ENCODE measurements around the gene VAC14.
A peak's percentile ranks its signal among the peaks of the same experiment; 100 is the strongest.
"Not testable (repeated sequence)": the region's sequence is repeated elsewhere in the genome, so short reads cannot be mapped to it uniquely, and the experiment has no call there.

Gene VAC14

DNA sequence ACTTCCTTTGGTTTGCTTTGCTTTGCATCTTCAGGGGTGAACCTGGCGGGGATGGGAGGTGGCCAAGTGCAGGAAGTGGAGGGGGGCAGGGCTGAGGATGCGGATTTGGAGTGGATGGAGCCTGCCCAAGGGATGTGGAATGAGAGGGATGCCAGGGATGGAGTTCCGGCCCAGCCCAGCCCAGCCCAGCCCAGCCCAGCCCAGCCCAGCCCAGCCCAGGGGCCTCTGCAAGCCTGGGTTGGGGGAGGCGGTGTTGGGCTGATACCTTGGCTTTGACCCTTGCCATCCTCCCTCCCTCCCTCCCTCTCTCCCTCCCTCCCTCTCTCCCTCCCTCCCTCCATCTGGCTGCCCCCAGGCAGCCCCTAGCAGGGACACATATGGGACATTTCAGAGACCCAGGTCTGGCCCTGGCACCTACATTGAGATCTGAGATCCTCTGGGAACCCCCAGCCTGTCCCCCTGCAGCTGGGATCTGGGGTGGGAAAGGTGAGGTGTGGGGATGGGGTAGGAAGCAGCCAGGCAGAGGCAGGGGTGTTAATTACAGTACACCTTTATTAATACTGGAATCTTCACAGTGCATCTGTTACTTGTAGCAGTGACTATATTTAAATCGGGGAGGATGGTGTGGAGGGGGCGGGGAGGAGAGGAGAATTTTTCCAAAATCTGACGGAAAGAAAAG is 140.1 kb downstream of the VAC14 start:
- DNase-seq (ENCODE audit: low spot score) = no peak

DNA sequence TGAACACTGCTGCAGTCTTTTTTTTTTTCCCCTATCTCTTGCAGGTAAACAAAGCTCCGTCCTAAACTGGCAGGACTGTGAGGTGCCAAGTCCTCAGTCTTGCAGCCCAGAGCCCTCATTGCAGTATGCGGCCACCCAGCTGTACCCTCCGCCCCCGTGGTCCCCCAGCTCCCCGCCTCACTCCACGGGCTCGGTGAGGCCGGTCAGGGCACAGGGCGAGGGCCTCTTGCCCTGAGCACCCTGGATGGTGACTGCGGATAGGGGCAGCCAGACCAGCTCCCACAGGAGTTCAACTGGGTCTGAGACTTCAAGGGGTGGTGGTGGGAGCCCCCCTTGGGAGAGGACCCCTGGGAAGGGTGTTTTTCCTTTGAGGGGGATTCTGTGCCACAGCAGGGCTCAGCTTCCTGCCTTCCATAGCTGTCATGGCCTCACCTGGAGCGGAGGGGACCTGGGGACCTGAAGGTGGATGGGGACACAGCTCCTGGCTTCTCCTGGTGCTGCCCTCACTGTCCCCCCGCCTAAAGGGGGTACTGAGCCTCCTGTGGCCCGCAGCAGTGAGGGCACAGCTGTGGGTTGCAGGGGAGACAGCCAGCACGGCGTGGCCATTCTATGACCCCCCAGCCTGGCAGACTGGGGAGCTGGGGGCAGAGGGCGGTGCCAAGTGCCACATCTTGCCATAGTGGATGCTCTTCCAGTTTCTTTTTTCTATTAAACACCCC is 140.8 kb downstream of the VAC14 start:
- no peak for DNase-seq (ENCODE audit: low spot score)

DNA sequence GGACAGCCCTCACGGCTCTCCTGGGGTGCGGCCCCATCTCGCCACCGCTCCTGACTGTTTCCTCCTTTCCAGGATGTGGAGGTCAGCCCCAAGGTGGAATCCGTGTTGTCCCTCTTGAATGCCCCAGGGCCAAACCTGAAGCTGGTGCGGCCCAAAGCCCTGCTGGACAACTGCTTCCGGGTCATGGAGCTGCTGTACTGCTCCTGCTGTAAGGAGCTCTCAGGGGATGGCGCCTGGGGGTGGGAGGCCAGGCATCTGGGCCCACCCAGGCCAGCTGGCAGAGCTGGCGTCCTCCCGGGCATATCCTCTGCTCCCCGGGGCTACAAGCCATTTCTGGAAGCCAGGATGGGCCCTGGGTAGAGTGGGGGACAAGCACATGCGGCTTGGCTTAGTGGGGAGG is 141.4 kb downstream of the VAC14 start:
- no peak for DNase-seq (ENCODE audit: low spot score)

DNA sequence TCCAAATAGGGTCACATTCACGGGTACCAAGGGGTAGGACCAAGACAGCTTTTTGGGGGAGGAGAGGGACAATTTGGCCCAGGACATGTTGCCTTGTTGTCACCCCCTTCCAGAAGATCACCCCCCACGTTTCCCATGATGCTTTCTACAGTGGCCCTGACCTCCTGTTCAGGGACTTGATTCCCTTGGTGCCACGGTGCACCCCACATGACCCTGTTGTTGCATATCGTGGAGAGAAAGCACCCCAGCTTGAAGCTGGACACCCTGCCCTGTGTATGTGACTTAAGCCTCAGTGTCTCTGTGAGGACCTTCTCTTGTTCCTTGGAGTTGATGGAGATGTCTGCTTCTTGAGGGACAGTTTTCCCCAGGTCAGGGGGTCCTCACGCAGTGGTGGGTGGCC is 142.0 kb downstream of the VAC14 start:
- DNase-seq (ENCODE audit: low spot score) = no peak

DNA sequence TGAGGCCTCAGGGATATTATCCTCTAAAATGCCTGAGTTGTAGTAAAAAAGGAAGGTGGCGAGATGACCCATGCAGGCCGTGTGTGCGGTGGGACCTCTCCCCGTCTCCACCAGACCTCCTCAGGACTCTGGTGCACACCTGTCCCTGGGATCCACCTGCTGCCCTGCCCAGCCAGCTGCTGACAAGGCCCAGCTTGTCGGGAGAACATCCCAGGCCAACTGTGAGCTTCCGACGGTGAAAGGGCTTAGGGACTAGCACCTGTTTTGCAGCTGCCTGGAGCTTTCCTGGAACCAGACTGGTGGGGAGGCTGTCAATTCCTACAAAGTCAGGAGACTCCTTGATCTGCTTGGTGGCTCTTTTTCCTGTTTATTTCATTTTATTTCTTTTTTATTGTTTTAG is 143.0 kb downstream of the VAC14 start:
- no peak for DNase-seq (ENCODE audit: low spot score)

DNA sequence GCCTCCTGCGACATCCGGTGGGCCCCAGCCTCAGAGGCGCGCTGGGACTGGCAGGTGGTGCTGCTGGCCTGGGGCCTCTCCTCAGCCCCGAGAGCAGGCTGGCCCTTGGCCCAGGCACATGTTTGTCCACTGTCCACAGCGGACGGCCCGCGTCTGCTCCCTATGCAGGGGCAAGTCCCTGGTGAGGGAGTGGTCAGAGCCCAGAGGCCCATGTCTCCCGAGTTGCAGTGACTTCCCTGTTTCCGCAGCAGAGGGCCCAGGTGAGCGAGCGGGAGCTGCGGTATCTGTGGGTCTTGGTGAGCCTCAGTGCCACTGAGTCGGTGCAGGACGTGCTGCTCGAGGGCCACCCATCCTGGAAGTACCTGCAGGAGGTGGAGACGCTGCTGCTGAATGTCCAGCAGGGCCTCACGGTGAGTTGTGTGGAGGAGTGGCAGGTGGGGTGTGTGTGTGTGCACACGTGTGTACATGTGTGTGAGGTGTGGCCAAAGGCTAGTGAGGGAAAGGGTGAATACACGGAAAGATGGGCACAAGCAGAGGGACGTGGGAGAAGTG is 144.2 kb downstream of the VAC14 start:
- no peak for DNase-seq (ENCODE audit: low spot score)

DNA sequence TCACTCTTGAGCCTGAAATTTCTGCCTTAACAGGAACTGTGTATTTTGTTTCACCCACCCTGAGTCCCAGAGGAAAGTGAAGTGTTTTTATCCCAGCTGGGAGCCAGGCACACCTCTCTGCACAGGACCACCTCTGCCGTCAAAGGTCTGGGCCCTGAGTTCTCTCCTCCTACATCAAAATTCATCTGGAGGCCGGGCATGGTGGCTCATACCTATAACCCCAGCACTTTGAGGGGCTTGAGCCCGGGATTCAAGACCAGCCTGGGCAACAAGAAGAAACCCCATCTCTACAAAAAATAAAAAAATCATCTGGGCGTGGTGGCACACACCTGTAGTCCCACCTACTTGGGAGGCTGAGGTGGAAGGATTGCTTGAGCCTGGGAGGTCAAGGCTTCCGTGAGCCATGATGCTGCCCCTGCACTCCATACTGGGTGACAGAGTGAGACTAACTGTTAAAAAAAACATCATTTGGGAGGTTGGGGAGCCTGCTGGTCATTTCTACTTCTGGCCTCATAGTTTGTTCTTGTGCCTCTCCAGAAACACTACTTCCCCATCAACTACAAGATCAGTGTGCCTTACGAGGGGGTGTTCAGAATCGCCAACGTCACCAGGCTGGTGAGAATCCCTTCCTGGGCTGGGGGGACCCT is 144.8 kb downstream of the VAC14 start:
- no peak for DNase-seq (ENCODE audit: low spot score)

DNA sequence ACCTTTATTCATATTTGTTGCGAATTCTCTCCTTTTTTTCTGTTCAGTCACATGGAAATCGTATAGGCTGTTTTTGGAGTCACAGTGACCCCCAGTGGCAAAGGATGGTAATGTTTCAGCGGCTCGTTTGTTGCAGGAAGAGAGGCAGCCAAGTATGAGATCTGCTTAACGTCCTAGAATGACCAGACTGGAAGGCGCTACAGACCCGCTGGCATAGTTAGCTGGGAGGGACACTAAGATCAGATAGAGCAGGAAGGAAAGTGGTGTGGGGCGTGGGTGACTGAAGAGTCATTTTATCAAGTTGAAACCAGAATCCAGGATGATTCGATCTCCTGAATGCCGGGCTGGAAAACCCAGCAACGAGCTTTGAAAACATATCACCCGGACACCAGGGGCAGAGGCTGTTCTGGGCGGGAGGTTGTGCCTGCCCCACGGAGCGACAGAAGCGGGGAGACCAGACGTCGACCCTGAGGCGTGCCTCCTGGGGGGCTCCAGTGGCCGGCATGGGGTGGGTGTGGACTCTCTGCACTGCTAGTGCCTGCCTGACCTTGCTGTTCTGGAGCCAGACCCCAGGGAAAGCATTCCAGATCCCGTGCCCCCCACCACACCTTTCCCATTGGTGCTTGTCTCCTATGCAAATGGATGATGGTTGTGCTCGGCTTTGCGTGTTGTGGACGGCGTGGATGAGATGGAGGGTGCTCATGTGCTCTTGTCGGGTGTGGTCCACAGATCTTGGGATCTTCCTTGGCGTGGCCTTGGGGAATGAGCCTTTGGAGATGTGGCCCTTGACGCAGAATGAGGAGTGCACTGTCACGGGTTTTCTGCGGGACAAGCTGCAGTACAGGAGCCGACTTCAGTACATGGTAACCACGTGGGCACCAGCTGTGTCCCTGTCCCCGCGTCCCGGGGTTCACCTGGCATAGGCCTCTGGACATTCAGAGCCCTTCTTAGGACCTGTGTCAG is 146.9 kb downstream of the VAC14 start:
- DNase-seq (ENCODE audit: low spot score) = peak; percentile 94

DNA sequence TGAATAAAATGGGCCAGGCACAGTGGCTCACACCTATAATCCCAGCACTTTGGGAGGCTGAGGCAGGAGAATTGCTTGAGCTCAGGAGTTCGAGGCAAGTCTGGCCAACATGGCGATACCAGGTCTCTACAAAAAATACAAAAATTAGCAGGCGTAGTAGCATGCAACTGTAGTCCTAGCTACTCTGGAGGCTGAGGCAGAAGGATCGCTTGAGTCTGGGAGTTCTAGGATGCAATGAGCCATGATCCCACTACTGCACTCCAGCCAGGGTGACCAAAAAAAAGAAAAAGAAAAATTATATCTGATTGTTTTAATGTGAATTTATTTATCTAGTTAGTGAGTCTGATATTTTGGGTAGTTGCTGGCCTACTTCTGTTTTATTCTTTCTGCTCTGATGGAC is 147.6 kb downstream of the VAC14 start:
- DNase-seq (ENCODE audit: low spot score) = no peak

DNA sequence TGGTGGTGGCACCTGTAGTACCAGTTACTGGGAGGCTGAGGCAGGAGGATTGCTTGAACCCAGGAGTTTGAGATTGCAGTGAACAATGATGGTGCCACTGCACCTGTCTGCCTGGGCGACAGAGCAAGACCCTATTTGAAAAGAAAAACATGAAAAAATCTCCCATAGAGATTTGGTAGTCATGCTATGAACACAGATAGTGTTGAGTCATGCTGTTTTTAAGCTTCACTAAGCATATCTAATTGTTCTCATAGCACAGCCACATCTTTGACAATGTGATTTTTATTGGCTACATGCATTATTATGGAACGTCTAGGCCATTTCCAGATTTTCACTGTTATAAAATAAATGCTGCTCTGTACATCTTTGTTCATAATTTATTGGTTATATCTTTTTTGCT is 148.6 kb downstream of the VAC14 start:
- DNase-seq (ENCODE audit: low spot score) = no peak

DNA sequence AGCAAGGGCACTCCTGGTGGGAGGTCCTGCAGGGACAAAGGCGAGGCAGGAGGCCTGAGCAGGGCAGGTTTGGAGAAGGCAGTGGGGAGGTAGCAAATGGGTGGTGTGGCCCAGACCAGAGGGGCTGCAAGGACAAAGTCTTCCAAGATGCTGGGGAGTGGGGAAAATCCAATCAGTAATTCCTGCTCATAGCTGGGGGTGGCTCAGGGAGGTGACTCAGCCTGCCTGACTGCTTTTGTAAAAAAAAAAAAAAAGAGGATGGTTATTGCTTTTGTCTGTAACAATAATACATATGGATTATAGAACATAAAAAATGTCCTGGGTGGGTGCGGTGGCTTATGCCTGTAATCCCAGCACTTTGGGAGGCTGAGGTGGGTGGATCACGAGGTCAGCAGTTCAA is 149.4 kb downstream of the VAC14 start:
- no peak for DNase-seq (ENCODE audit: low spot score)

DNA sequence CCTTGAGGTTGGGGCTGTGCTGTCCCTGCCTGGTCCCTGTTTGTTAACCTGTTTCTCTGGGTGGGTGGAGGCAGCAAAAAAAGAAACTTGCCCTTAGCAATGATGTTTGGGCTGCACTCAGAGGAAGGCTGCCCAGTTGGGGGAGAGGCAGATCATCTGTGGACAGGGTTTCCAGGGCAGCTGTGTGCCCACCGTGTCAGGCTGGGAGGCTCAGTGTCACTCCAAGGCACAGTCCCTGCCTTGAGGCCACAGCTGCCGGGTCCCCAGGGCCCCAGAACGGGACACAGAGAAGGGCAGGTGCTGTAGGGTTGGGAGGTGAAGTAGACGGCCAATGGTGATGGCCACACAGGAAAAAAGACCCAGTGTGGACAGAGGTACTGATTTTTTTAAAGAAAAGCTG is 150.7 kb downstream of the VAC14 start:
- no peak for DNase-seq (ENCODE audit: low spot score)

DNA sequence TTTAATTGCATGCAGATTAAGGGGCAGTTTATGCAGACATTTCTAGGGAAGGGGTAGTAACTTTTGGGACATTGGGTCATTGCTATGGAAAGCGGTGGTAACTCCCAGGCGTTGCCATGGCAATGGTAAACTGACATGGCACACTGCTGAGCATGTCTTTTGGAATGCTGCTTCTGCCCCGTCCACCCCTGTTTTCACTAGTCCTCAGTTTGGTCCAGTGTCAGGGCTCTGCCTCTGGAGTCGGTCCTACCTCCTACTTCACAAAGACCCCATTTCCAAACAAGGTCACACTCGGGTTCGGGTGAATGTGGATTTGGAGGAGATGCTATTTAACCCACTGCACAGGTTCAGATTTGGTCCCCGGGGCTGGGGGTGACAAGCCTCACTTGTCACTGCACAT is 151.7 kb downstream of the VAC14 start:
- DNase-seq (ENCODE audit: low spot score) = no peak

DNA sequence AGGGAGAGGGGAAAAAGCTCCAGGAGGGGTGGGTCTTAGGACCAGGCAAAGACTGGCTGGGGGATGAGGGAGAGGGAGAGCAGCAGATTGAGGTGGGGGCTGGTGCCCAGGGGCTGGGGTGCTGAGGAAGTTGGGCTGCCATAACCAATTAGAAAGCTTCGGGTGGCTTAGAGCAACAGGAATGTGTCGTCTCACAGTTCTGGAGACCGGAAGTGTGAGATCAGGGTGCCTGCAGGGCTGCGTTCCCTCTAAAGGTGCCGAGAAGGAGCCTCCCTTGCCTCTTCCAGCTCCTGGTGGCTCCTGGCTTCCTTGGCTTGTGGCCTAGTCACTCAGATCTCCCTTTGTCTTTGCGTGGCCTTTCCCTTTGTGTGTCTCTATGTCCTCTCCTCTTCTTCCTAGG is 152.4 kb downstream of the VAC14 start:
- DNase-seq (ENCODE audit: low spot score) = no peak

DNA sequence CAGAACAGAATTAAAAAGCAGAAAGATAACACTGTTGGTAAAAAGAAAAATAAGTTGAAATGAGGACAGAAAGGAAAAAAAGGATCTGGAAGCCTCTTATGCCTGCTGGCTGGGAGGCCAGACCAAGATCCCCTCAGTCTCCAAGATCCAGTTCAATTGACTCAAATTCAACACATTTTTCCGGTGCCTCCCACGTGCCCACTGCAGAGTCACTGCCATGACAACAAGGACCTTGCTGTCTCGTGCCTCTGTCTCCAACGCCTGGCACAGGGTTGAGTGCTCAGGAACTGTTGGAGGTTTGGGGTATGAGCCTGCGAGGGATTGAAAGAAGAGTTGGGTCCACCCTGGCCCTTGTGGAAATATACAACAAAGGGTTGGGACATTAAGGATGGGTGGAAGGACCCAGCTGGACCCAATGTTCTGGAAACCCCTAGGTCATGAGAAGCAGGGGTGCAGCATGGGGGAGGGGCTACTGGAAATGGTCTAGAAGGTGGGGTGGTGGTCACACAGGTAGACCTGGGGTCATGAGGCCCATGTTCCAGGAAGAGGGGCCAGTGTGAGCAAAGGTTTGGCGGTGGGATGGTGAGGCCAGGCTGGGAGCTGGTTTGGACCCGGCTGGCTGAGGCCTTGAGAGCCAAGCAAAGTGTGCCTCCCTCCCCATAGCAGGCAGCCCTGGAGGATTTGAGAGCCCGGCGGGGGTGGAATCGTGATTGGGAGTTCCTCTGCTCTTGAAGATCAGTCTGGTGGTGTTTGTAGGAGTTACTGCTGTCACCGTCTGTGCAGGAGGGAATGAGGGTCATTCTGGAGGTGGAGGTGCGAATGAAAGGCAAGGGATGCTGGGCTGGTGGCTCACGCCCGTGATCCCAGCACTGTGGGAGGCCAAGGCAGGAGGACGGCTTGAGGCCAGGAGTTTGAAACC is 153.3 kb downstream of the VAC14 start:
- DNase-seq (ENCODE audit: low spot score) = no peak

DNA sequence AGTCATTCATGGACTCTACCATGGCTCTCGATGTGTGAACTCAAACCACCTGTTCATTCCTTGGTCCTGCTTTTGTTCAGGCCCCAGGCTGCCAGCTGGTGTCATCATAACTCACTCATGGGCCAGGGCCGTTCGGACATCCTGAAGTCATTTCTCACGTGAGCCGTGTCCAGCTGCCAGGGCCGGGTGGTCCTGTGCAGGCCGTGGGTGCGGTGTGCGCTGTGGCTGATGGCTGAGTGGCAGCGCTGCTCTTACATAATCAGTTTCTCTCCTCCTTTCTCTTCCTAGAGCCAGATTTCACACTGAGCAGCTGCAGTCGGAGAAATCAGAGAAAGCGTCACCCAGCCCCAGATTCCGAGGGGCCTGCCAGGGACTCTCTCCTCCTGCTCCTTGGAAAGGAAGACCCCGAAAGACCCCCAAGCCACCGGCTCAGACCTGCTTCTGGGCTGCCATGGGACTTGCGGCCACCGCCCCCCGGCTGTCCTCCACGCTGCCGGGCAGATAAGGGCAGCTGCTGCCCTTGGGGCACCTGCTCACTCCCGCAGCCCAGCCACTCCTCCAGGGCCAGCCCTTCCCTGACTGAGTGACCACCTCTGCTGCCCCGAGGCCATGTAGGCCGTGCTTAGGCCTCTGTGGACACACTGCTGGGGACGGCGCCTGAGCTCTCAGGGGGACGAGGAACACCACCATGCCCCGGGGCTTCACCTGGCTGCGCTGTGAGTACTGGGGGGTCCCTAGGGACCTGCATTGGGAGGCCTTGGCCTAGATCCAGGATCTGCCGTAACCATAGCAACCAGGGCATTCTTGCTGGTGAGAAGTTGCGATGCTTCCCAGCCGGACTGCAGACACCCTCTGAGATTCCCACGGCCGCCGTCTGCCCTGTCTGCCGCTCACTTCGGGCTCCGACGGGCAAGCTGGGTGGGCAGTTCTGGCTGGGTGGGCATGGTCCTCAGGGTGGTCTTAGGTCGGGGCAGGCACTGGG is 154.4 kb downstream of the VAC14 start, which contains the start of gene IL34:
Gene IL34, plus strand, starts transcription at position 300 of the 982 bp plus-strand sequence. Its CDS starts 389 bp downstream, at position 689.
- DNase-seq (ENCODE audit: low spot score) = peak; percentile 75

DNA sequence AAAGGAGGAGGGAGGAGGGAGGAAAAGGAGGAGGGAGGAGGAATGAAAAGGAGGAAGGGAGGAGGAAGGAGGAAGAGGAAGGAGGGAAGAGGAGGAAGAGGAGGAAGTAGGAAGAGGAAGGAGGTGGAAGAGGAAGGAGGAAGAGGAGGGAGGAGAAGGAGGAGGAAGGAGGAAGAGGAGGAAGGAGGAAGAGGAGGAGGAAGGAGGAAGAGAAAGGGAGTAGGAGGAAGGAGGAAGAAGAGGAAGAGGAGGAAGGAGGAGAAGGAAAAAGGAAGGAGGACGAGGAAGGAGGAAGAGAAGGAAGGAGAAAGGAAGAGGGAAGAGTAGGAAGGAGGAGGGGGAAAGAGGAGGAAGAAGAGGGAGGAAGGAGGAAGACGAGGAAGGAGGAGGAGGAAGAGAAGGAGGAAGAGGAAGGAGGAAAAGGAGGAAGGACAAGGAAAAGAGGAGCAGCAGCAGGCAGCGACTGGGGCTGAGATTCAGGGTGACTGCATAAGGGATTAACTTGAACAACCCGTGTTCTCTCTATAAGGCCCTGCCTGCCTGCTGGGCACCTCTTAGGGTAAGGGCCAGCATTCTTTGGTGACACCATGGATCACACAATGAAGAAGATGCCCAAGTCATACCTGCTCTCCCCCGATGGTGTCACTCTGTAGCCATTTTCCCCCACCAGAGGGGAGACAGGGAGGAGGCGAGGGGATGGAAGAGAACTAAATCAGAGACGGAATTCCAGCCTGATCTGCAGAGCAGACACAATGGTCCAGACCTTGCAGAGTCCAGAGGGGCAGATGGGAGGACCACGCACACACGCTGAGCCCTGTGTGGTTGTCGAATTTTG is 156.0 kb downstream of the VAC14 start:
- DNase-seq (ENCODE audit: low spot score) = no peak

DNA sequence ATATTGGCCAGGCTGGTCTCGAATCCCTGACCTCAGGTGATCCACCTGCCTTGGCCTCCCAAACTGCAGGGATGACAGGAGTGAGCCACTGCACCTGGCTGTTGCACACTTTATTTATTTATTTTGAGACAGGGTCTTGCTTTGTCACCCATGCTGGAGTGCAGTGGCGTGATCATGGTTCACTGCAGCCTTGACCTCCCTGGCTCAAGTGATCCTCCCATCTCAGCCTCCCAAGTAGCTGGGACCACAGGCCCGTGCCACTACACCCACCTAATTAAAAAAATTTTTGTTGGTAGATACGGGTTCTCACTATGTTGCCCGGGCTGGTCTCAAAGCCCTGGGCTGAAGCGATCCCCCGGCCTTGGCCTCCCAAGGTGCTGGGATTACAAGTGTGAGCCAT is 157.7 kb downstream of the VAC14 start:
- DNase-seq (ENCODE audit: low spot score) = not testable (repeated sequence)

DNA sequence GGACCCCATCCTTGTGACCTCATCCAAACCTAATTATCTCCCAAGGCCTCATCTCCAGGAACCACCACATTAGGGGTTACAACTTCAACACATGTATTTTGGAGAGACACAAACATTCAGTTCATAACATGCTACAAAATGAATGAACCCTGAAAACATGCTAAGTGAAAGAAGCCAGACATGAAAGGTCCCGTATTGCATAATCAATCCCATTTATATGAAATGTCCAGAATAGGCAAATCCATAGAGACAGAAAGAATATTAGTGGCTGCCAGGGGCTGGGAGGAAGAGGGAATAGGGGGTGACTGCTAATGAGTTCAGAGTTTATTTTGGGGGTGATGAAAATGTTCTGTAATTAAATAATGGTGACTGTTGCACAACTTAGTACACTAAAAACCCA is 158.3 kb downstream of the VAC14 start:
- DNase-seq (ENCODE audit: low spot score) = no peak

Measured in cerebellar cortex (tissue), 1 donor.